NOMO-1 treated with DMSO at 0.1 percent for 48 hours (cell line): Measurements from ENCODE around the gene ARSA.
"Not testable (repeated sequence)": the region's sequence is repeated elsewhere in the genome, so short reads cannot be mapped to it uniquely, and the experiment has no call there.

ENCODE experiments used
- DNase-seq: peaks from one replicate; lab custom pipeline; 2025; ENCODE audit not compliant: unreplicated experiment; lab: John Stamatoyannopoulos, UW

The ARSA gene

DNA sequence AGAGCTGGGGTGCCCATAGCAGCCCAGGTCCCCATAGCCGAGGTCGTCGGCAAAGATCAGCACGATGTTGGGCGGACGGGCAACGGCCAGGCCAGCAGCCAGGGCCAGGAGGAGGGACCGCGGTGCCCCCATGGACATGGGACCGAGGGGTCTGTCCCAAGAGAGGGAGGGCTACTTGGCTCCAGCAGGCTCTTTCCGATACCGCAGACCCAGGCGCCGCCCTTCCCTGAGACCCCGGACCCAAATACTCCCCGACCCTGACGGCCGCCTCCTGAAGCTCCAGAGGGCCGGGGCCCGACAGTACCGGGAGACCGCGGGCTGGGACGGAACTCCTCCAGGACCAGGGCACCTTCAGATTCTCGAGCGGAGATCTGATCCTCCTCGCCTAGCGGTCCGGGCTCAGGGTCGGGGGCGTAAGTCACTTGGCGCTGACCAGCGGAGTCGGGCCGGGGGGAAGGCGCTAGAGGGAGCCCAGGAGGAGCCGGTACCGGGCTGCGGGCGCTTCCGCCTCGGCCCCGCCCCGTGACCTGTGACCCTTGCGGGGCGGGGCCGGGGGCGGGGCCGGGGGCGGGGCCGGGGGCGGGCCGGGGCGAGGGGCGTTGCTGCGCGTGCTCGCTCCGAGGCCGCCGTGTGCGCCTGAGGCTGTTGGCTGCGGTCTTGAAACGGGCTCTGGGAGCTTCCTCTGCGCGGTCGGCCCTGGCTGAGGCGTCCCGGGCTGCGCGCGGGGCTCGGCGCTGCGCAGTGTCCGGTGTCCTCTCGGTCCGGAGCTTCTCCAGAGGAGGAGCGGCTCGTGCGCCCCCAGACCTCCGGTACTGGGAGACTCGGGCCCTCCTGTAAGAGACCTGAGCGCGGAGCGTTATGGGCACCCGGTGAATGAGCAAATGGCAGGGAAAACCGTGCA lies at the start of gene ARSA:
Gene ARSA, minus strand, starts transcription at position 511 of the 901 bp plus-strand sequence. Its CDS starts 373 bp downstream, at position 138.
- DNase-seq, result peak; percentile 76

DNA sequence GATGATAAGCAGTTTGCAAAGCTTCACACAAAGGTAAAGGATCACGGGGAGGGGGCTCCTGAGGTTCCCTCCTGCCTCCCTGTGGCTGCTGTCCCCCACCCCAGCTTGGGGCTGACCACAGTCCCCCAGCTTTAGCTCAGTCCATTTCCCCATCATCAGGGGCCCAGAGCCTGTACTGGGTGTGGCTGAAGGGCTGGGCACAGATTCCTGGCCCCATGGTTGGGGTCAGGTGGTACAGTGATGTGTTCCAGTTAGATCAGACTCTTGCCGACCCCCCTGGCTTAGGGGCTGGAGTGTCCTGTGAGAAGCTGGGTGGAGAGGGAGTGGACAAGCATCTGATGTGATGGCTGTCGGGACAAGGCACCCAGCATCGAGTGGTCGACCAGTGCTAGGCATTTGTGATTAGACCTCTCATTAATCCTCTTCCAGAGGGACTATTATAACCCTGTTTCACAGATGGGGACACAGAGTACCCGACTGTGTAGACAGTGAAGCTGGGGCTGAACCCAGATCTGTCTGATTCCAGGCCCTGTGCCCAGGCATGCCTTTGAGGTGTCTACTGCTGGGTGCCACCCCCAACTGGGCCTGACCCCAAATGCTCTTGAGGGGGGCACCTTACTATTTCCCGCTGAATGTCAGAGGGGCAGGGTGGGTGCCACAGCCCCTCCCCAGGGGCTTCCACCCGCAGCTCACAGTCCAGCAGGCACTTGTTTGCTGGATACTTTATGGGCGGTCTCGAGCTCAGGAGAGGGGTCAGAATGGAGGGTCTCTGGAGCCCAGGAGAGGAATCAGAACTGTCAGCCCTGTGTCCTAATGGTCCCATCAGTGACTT lies 48.9 kb upstream of the ARSA start:
- no peak for DNase-seq

DNA sequence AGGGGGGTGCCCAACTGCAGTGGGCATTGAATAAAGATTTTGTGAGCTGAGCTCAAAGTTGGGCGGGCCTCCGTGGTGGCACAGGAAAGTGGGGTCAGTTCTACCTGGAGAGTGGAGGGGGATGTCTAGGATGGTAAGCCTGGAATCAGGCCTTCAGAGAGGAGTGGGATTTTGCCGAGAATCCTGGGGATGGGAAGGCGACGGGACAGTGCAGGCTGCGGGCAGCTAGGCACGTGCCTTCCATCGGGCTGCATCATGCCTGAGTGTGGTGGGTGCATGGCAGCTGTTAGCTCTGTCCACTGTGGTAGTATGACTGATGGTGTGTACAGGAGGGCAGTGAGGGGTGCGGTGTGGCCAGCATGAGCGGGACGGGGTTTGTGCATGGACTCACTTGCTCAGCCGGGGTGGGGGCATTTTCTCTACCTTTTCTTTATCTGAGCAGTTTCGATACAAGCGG lies 48.3 kb upstream of the ARSA start:
- DNase-seq, result no peak

DNA sequence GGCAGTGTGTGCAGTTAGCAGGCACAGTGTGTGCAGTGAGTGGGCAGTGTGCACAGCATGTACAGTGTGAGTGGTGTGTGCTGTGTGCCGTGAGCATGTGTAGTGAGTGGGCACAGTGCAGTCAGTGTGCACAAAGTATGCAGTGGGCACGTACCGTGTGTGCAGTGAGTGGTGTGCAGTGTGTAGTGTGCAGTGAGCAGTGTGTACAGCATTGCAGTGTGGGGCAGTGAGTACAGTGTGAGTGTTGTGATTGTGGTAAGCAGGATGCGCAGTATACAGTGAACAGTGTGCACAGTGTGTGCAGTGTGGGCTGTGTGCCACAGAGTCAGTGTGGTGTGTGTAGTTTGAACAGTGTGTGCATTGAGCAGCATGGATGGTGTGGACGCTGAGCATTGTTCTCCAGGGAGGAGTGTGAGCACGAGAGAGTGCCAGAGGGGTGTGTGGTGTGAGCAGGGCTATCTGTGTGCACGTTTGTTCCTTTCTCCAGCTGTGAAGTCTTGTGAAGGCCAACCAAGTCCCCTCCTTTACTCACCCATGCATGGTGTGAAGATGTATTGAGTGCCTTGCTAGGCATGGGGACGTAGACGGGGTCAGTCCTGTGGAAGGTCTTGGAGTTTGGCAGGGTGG lies 47.7 kb upstream of the ARSA start:
- no peak for DNase-seq

DNA sequence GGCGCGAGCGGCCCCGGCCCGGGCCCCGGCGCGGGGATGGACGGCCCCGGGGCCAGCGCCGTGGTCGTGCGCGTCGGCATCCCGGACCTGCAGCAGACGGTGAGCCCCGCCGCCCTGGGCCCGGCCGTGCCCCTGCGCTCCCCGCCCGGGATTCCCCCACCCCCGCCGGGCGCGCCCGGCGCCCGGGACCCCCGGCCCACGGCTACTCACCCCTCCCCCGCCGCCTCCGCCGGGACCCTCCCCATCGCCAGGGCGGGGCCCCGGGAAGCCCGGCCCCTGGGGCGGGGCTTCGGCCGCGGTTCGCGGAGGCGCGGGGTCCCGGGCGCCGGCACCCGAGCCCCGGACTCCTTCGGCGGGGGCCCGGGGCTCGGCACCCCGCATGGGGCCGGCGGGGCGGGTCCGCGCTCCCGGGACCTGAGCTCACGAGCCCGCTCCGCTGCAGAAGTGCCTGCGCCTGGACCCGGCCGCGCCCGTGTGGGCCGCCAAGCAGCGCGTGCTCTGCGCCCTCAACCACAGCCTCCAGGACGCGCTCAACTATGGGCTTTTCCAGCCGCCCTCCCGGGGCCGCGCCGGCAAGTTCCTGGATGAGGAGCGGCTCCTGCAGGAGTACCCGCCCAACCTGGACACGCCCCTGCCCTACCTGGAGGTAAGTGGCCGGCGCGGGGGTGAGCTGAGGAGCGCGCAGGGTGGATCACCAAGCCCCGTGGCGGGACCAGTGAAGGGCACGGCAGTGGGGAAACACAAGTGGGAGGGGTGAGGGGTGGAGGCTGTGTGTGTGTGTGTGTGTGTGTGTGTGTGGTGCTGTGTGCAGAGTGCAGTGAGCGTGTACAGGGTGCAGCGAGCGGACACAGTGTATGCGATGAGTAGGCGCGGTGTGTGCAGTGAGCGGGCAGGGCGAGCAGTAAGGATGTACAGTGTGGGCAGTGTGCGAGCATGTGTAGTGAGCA lies 46.9 kb upstream of the ARSA start:
- no peak for DNase-seq

DNA sequence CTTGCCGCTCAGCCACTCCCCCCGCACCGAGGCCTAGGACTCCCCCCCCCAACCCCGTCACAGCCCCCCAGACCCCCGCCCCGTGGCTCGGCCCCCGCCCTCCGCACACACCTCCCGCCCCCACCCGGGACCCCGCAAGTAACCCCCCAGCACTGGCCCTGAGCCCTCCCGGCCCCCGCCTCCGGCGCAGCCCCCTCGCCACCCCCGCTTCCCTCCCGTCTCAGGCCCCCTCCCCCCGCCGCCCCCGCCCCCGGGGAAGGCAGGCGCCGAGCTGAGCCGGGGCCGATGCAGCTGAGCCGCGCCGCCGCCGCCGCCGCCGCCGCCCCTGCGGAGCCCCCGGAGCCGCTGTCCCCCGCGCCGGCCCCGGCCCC lies 46.2 kb upstream of the ARSA start:
- DNase-seq, result no peak

DNA sequence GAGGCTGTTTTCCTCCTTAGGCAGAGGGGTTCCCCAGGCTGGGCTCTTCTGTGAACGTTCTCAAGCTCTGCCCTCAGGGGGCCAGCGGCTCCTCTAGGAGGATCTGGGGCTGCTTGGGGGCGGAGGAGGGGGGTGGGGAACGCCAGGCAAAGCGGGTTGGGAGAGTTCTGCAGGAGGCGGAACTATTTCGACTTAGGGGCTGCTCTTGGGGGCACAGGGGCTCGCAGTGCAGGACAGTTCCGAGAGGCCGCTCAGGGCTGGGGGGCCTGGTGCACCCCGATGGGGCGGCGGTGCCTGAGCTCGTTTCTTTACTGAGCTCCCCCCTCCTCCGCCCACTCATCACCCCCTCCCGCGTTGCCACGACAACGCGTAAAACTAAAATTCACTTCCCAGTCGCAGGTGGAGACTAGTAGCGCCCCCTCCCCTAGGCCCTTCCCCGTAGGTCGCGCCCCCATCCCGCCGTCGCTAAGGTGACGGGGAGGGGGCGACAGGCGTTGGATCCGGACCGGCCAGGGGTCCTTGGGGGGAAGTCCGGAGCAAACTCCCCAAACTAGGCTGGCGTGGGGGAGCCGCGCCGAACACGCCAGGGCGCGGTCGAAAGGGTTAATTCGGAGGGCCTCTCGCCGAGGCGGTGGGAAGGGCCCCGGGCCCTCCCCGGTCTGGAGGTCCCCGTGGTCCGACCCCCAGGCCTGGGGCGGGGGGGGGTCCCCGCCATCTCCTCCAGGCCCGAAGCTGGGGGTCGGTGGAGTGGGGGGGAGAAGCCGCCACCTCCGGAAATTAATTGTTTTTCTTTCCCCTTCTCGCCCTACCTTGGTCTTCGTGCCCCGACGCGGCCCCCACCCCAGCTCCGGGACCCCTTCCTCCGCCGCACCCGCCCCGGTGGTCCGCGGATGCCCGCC lies 45.5 kb upstream of the ARSA start:
- DNase-seq, result no peak

DNA sequence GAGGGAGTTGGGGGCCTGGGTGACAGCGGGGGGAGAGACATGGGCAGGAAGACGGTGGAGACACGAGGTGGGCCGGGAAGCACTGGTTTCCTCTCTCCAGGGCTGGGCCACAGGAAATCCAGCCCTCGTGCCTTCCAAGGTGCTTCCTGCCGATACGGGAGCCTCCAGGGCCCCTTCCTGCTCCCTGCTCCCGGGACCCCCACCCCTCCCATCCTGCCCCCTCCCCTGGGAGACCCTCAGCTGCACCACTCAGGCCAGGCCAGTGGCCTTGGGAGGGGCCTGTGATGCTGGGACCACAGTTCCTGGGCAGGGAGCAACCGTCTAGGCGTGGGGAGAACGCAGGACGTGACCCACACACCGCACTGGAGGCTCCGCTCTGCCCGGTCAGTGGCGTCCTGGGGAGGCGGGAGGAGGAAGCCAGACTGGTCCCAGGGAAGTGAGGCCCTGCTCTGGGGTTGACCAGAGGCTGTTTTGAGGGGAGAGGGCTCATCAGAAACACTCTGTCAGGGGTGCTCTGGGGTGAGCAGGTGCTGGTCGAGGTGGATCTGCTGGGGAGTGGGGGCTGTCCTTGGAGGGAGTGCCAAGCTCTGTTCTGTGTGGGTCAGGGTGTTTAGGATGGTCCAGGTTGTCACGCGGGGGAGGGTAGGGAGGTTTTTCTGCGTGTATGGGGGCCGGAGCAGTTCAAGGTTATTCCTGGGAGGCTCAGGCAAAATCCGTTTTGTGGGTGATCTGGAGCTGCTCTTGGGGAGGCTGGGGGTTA lies 44.7 kb upstream of the ARSA start, which contains the start of gene SHANK3:
Gene SHANK3, plus strand, starts transcription at position 353 of the 760 bp plus-strand sequence.
- DNase-seq, result no peak

DNA sequence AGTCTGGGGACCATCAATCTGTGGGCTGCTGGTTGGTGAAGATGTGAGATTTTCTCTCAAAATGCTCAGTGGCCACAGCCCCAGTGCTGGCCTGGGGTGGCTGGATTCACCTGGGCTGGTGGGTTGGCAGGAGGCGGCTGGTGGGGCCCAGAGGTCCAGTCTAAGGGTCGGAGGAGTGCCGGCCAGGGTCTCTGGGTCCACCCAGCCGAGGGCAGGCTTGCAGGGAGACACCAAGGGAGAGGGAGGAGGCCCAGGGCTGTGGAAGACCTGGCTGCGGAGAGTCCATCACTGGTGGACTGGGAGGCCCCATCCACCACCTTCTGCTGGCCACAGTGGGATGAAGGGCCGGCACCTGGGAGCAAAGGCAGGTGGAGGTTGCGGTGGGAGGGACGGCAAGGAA lies 44.1 kb upstream of the ARSA start:
- no peak for DNase-seq

DNA sequence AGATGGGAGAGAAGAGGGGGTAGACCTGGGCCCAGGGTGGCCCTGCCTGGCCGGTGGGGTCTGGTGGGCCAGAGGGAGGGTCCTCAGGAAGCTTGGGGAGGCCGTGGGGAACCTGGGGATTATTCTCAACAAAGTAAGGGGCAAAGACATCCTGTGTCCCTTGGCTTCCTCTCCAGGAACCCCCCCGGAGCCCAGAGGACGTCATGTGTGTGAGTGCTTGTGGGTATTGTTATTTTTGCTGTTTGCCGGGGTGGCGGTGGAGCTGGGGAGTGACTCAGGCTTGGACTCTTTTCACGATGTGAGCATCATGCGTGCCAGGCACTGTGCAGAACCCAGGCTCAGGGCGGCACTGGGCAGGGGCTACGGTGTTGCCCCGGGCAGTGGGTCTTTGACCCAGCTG lies 43.7 kb upstream of the ARSA start:
- DNase-seq, result no peak

DNA sequence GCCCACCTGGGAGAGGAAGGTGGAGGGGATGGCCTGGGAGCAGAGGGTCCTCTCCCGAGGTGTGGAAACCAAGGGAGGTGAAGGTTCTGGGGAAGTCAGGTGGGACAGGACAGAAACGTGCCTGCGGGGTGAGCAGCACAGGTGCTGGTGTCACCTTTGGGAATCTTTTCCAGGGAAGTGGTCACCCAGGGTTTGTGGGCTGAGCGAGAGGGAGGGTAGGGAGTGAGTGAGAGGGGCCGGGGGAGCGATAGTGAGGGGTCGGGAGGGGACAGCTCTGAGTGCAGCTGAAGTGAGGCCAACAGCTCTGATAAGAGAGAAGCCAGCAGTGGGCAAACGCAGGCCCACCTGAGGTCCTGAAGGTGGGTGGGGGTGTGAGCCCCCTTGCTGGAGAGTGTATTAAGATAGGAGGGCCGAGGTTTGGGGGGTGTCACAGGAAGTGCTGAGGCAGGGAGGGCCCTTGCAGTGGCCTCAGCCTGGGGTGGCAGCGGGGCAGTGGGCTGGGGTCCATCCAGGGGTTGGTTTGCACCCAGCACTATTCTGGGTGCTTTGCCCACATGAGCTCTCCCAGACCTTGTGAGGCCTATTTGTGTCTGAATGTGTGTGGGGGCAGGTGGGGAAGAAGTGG lies 43.1 kb upstream of the ARSA start:
- no peak for DNase-seq

DNA sequence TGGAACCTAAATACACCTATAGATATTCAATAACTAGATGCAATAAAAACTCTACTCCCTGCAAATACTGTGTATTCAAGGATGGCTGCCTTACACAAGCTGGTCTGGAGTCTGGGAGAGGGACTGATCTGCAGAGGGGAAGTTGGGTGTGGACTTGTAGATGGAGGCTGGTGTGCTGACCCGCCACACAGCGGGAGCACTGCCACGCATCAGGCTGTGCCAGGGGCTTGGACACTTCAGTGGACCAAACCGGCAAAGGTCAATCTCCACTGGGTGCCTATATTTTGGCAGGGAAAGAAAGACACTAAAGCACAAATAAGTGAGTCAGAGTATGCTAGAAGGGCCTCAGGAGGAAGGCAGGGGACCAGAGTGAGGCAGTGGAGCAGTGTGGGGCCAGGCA lies 42.6 kb upstream of the ARSA start:
- DNase-seq, result no peak

DNA sequence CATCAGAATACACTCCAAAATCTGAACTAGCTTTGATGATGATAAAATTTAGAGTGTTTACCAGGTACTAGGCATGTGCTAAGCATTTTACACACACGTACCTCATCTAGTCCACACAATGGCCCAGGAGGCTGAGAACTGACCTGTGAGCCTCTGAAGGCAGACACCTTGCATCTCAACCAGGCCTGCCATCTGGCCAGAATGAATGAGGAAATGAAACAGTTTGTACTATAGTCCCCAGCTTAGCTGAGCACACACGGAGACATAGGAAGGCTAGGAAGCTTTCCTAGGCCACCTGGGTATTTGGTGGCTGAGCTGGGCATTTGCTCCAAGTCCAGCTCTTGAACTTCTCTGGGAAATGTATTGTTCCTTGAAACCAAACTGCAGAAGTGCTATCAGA lies 37.8 kb upstream of the ARSA start:
- DNase-seq, result peak; percentile 17

DNA sequence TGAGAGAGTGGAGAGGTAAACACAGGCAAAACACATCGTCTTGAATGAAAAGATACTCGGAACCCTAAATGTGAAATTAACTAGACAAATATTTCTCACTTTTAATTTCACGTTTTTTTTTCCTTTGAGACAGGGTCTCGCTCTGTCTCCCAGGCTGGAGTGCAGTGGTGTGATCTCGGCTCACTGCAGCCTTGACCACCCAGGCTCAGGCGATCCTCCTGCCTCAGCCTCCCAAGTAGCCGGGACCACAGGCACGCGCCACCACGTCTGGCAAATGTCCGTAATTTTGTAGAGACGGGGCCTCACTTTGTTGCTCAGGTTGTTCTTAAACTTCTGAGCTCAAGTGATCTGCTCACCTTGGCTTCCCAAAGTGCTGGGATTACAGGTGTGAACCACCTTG lies 37.3 kb upstream of the ARSA start:
- DNase-seq, result no peak

DNA sequence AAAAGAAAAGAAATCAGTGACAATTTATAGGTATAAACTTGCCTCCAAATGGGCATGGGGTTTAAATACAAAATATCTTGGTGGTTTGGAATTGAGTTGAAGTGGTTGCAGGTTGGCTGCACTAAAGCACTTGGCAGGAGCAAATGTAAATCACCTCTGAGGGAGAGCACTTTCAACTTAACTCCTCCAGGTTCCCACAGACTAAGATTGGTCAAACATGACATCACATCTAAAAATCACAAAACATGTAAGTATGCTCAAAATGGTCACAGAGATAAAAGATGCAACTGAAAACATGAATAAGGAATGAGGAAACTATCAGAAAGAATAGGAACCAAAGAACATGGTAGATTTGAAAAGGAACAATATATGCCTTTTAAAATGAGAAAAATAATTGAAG lies 32.4 kb upstream of the ARSA start:
- no peak for DNase-seq

DNA sequence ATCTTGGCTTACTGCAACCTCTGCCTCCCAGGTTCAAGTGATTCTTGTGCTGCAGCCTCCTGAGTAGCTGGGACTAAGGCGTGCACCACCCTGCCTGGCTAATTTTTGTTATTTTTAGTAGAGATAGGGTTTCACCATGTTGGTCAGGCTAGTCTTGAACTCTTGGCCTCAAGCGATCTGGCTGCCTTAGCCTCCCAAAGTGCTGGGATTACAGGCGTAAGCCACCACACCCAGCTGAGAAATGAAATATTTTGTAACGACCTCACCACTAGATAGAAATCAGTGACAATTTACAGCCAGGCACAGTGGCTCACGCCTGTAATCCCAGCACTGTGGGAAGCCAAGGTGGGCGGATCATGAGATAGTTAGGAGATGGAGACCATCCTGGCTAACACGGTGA lies 31.8 kb upstream of the ARSA start:
- not testable (repeated sequence) for DNase-seq

DNA sequence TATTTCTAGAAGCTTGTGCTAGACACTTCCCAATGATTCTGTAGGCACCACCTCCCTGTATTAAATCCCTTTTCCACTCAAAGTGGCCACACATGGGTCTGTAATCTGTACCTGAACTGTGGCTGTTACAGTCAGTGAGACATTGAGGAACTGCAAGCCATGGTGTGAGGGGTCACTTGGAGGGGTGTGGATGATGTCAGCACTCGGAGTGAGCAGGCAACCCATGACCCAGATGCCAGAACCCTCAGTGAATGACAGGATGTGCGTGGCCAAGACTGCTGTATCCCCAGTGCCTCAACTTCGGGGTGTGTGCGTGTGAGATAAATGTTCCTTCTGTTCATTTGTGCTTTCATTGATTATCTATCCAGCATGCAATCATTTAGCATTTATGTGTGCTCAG lies 30.0 kb upstream of the ARSA start:
- DNase-seq, result no peak
